Left colon (tissue), 2 donors: ENCODE measurements around the gene CREG2. TPM values are rescaled to one million over a fixed set of nuclear protein-coding genes. Genes with fewer than 3 reads are reported as not detected.
"Not testable (repeated sequence)": the region's sequence is repeated elsewhere in the genome, so short reads cannot be mapped to it uniquely, and the experiment has no call there.

Source experiments
- ATAC-seq: fragments of 200-7000 bp; cut with Tn5 transposase; one replicate; pipeline ENCODE4 v1.9.1; 2020; ENCODE audit warnings: mild to moderate bottlenecking, moderate library complexity
- DNase-seq, 2 donors: peaks; one replicate each; pipeline ENCODE4 v3.0.0-alpha.2; 2020
- intact Hi-C, 2 donors: fragments of 100-400 bp; cut with DNase I in 1 of 2; cut with micrococcal nuclease in 1 of 2; formaldehyde crosslinking; loops; one replicate each; pipeline versions ENCODE4 v1.11.2 to v1.14.0; 2022; cut with DNase I, micrococcal nuclease
- total RNA-seq, 2 donors: library from RNA; stranded (reverse); fragmentation: NEBNext Ultra II Directional; extraction: Animal tissue kit (Norgen Biotek cat#: 25700); gene quantifications; one replicate each; pipeline ENCODE4 v1.2.1, GENCODE V29; 2021
- donor health status: DM: no; HTN: no; CAD: no.
- donor health status: DM: yes; HTN: yes; CAD: no.

Gene CREG2
- total RNA-seq, 2 donors from 2014 or later, result 0.06 to 0.12 TPM

DNA sequence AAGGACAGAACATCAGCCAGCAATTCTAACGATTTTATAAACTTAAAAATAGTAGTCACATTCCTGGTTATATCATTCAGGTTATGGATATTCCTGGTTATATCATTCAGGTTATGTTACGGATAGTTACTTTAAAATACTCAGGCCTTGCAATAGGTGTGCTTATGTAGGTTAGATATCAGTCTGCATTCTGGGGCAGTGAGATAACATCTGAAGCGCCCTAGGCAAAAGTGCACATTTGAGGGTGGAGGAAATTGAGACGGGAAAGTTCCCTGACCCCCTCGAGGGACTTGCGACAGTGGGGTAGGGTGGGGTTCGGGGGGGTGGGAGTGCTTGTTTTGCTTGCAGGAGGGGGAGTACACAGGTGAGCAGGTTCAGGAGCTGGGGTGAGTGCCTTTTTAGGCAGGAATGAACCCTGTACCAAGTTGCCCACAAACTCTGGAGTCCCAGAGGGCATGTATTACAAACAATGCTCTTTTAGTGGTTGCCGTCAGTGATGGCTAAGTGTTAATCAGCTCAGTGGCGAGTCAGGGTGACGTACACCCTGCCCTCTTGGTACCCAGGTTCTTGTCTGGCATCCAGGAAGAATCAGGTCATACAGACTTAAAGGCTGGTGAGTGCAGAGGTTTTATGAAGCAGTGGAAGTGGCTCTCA lies 31.8 kb downstream of the CREG2 start:
- DNase-seq, result no peak
- intact Hi-C loops, result no loop called here
- no peak for ATAC-seq

GRCh38 chr2:101354420-101355311 lies 32.6 kb downstream of the CREG2 start:
- intact Hi-C loops, result no loop called here
- ATAC-seq, result no peak
- no peak for DNase-seq

DNA sequence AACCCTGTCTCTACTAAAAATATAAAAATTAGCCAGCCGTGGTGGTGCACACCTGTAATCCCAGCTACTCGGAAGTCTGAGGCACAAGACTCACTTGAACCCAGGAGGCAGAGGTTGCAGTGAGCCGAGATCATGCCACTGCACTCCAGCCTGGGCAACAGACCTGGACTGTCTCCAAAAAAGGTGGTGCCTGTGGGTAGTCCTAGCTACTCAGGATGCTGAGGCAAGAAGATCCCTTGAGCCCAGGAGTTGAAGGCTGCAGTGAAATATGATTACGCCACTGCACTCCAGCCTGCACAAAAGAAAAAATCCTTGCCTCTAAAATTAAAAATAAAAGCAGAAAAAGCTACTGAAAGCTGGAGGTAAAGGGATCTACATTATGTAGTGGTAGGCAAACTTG lies 34.7 kb downstream of the CREG2 start:
- DNase-seq, ATAC-seq, intact Hi-C loops: not testable (repeated sequence)

- no peak for ATAC-seq
- intact Hi-C loops, result no loop called here
- DNase-seq, result no peak
Observed at GRCh38 chr2:101351207-101351606, 36.1 kb downstream of the CREG2 start.

GRCh38 chr2:101349893-101350662 lies 37.2 kb downstream of the CREG2 start:
- no peak for DNase-seq
- no peak for ATAC-seq
- intact Hi-C loops, result loop anchor here in 1 of 2 donors (10.0 kb wide), 1 partner anchor 485 kb away; no protein-coding TSS in a partner anchor

GRCh38 chr2:101348883-101349282 lies 38.4 kb downstream of the CREG2 start:
- intact Hi-C loops, result loop anchor here in 1 of 2 donors (10.0 kb wide), 1 partner anchor 486 kb away; no protein-coding TSS in a partner anchor
- ATAC-seq (peak; percentile 75), DNase-seq (no peak)

GRCh38 chr2:101346909-101347308 lies 40.4 kb downstream of the CREG2 start:
- intact Hi-C loops, result loop anchor here in 1 of 2 donors (10.0 kb wide), 1 partner anchor 488 kb away; no protein-coding TSS in a partner anchor
- DNase-seq (no peak), ATAC-seq (no peak)

- intact Hi-C loops, result loop anchor here in 1 of 2 donors (10.0 kb wide), 1 partner anchor 491 kb away; no protein-coding TSS in a partner anchor
- no peak for DNase-seq
- no peak for ATAC-seq
Observed at GRCh38 chr2:101344137-101344536, 43.2 kb downstream of the CREG2 start.

- intact Hi-C loops, result loop anchor here in 1 of 2 donors (10.0 kb wide), 1 partner anchor 492 kb away; no protein-coding TSS in a partner anchor
- DNase-seq, result no peak
- no peak for ATAC-seq
Observed at GRCh38 chr2:101342625-101343008, 44.7 kb downstream of the CREG2 start.

DNA sequence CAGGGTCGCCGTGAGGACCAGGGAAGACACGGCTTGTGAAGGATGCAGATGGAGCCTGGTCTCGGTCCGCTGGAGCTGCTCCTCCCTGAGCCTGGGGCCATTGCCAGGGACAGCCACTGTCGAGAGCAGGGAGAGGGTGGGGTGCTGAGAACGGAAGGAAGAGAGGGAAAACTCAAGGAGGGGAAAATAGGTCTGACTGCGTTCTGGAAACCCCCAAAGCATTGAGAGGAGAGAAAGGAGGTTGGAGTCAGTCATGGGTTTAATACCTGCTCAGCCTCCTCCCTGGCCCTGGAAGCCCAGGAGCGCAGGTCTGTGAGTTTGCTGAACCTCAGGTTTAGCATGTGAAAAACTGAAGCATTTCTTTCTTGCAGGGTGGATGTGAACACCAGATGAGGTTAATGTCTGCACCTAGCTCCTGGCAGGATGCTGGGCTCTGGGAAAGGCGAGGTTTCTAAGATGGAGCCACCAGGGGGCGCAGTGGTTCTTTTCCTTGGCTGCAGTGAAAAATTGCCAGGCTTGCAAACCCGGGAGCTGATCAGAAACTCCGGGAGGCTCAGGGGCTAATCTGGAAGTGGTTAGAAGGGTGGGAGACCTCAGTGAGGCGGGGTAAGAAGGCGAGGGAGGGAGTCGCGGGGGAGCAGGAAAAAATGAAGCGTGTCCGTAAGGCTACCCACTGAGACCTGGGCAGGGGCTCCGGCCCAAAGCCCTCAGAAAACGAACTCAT lies 45.2 kb downstream of the CREG2 start:
- DNase-seq, result peak; percentile 56 to 87
- ATAC-seq, result peak; percentile 70
- intact Hi-C loops, result loop anchor here in 1 of 2 donors (10.0 kb wide), 1 partner anchor 493 kb away; no protein-coding TSS in a partner anchor

- intact Hi-C loops, result loop anchor here in 1 of 2 donors (10.0 kb wide), 1 partner anchor 493 kb away; no protein-coding TSS in a partner anchor
- no peak for ATAC-seq
- DNase-seq, result no peak
Observed at GRCh38 chr2:101341421-101341820, 45.9 kb downstream of the CREG2 start.

DNA sequence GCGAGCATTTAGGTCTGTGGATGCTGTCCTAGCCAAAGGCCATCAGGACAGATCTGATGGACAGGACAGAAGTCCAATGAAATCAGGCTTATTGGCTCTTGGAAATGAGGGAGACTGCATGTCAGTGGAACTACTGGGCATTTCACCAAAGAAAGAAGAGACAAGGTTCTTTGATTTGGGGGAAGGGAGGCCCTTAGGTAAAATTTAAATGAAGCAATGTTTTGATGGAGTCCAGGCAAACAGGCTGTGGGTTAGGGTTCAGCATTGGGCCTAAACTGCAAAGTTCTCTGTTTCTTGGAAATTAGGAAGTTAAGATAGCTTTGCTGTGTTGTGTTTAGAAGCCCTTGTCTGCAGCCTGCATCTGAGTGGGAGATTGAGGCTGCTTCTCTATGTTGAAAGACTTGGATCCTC lies 47.2 kb downstream of the CREG2 start:
- intact Hi-C loops, result loop anchor here in 1 of 2 donors (10.0 kb wide), 1 partner anchor 495 kb away; no protein-coding TSS in a partner anchor
- ATAC-seq (no peak), DNase-seq (no peak)

GRCh38 chr2:101339266-101339880 lies 47.9 kb downstream of the CREG2 start:
- intact Hi-C loops, result no loop called here
- DNase-seq, result no peak
- ATAC-seq, result no peak

DNA sequence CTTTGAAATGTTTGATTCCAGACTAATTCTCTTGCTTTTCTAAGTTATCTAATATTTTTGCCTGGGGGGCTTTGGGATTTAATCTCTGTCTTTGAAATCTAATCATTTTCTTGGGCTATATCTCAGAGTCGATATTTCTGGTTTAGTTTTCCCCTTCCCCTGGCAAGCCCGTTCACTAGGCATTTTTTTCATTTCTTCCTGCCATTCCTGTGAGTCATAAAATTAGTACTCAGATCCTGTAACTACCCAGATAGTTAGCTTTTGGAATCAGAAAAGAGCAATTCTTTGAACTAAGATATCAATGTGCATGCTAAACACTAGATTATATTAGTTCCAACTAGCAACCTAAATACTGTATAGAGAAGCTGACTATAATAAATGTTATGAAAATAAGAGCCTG lies 49.4 kb downstream of the CREG2 start:
- intact Hi-C loops, result no loop called here
- no peak for DNase-seq
- ATAC-seq, result no peak

DNA sequence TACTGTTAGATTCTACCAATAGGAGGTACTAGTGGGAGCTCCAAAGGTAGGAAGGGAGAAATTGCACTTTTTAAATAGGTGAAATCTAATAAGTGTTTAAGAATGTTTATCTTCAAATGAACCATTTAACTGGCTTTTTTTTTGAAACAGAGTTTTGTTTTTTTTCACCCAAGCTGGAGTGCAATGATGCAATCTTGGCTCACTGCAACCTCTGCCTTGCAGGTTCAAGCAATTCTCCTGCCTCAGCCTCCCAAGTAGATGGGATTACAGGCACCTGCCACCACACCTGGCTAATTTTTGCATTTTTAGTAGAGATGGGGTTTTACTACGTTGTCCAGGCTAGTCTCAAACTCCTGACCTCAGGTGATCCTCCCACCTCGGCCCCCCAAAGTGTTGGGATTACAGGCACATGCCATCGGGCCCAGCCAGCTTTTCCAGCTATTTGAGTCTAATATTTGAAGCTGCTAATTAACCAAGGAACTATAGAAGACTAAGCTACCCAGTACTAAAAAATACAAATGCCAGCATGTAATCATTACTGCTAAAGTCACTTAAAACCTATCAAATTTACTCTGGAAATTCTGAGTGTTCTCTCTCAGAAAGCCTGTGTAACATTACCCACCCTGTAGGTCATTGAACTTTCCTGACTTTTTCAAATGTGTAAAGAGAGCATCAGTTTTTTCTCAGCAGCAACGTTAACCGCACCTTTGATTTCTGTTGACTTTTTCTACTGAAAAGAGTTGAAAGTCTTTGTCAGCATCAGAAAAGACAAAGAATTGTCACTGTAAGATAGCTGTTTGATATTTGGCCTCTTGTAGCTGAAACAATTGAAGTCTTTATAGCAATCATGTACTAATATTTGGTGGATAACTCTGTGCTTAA lies 54.2 kb downstream of the CREG2 start:
- ATAC-seq, result no peak
- intact Hi-C loops, result no loop called here

DNA sequence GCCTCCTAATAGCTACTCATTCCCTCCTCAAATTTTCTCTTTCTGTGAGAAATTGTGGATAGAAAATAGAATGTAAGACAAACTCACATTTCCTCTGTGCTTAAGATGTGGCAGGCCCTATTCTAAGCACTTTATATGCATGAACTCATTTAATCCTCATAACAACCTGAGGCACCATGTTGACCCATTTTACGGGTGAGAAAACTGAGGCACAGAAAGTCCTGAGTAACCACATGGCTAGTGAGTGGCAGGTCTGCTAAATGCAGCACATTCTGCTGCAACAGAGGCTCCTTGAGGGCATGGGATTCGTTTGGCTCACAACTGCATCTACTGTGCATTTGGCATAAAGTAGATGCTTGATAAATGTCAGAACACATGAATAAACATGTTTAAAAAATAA lies 56.1 kb downstream of the CREG2 start:
- DNase-seq (no peak), ATAC-seq (no peak)
- intact Hi-C loops, result no loop called here

More for the DNA sequence above, 54.2 kb downstream of the CREG2 start:
- no peak for DNase-seq
